ENCODE measurements around the gene FOSL2.

The FOSL2 gene

GRCh38 chr2:28437918-28438317 lies 45.3 kb downstream of the FOSL2 start:
- no peak for TF ChIP-seq CTCF (conservative IDR thresholded peaks at IDR 0.05; ENCODE audit: low read depth, low read length)
- no peak overlapping the region for H3K4me3 ChIP-seq (ENCODE audit: low read length)
- DNase-seq (ENCODE audit: low read depth), result no peak

- TF ChIP-seq CTCF (conservative IDR thresholded peaks at IDR 0.05; ENCODE audit: low read depth, low read length), result no peak
- no peak for DNase-seq (ENCODE audit: low read depth)
- H3K4me3 ChIP-seq (ENCODE audit: low read length), result no peak overlapping the region
Measured at GRCh38 chr2:28438532-28439063, 45.9 kb downstream of the FOSL2 start.

GRCh38 chr2:28439127-28439526 lies 46.5 kb downstream of the FOSL2 start:
- H3K4me3 ChIP-seq (ENCODE audit: low read length), result no peak overlapping the region
- no peak for DNase-seq (ENCODE audit: low read depth)
- no peak for TF ChIP-seq CTCF (conservative IDR thresholded peaks at IDR 0.05; ENCODE audit: low read depth, low read length)

- no peak for DNase-seq (ENCODE audit: low read depth)
- H3K4me3 ChIP-seq (ENCODE audit: low read length), result no peak overlapping the region
- TF ChIP-seq CTCF (conservative IDR thresholded peaks at IDR 0.05; ENCODE audit: low read depth, low read length), result no peak
Measured at GRCh38 chr2:28439763-28440162, 47.1 kb downstream of the FOSL2 start.

- no peak for DNase-seq (ENCODE audit: low read depth)
- H3K4me3 ChIP-seq (ENCODE audit: low read length), result no peak overlapping the region
- no peak for TF ChIP-seq CTCF (conservative IDR thresholded peaks at IDR 0.05; ENCODE audit: low read depth, low read length)
Measured at GRCh38 chr2:28442328-28442727, 49.7 kb downstream of the FOSL2 start.

- DNase-seq (ENCODE audit: low read depth), result no peak
- TF ChIP-seq CTCF (conservative IDR thresholded peaks at IDR 0.05; ENCODE audit: low read depth, low read length), result no peak
- no peak overlapping the region for H3K4me3 ChIP-seq (ENCODE audit: low read length)
Measured at GRCh38 chr2:28444956-28445355, 52.3 kb downstream of the FOSL2 start.

GRCh38 chr2:28445448-28446258 lies 53.0 kb downstream of the FOSL2 start:
- peak; percentile 33 for DNase-seq (ENCODE audit: low read depth)
- H3K4me3 ChIP-seq (ENCODE audit: low read length), result no peak overlapping the region
- no peak for TF ChIP-seq CTCF (conservative IDR thresholded peaks at IDR 0.05; ENCODE audit: low read depth, low read length)
